Endothelial cell of umbilical vein (primary cell): ENCODE results near the gene LRRFIP2. TPM values are rescaled to one million over a fixed set of nuclear protein-coding genes. Genes with fewer than 3 reads are reported as not detected.

Experiments used
- BruUV-seq: library from RNA; stranded (reverse); fragments of 400-500 nt; replicated peaks from 2 replicates; lab custom pipeline; 2021; lab: Mats Ljungman, UMichigan
- CTCF ChIA-PET: fragments of 300-600, 350-600 bp; sonication (Branson Sonifier 250); formaldehyde crosslinking; loops from one replicate; lab custom pipeline; 2021; ENCODE audit warnings: antibody characterized with exemption, inconsistent platforms; lab: Charles Lee
- POLR2A ChIA-PET: fragments of 300-600, 350-600 bp; sonication (Branson Sonifier 250); formaldehyde crosslinking; loops from one replicate; lab custom pipeline; 2021; ENCODE audit warnings: antibody characterized with exemption, inconsistent platforms; lab: Charles Lee
- DNase-seq: peaks from one replicate; pipeline ENCODE4 v3.0.0-alpha.2; 2011; ENCODE audit warnings: low read depth, low spot score
- FAIRE-seq: peaks from 2 replicates; lab custom pipeline; 2011; peaks lifted over from hg19 to GRCh38; lab: Jason Lieb, UNC
- H2AFZ ChIP-seq: 2 replicates; pipeline ENCODE4 v1.6.0; 2012; ENCODE audit warnings: low read depth, low read length, control low read depth, inconsistent platforms
- H3K27ac ChIP-seq: 2 replicates; pipeline ENCODE4 v1.5.1; 2011; ENCODE audit warnings: low read depth, mild to moderate bottlenecking, control low read depth, low read length, moderate library complexity; ENCODE audit not compliant: insufficient read depth
- H3K27me3 ChIP-seq, 2 experiments: 2 replicates each; pipeline versions ENCODE4 v1.6.0 to v1.6.1; 2011; ENCODE audit warnings: low read length in 2 of 2, mixed read lengths in 1 of 2; ENCODE audit not compliant: control insufficient read depth in 2 of 2, insufficient read depth in 2 of 2
- H3K36me3 ChIP-seq, 2 experiments: 2 replicates in 1 of 2; 3 replicates in 1 of 2; pipeline ENCODE4 v1.5.1; 2011; ENCODE audit warnings: low read length in 2 of 2, mild to moderate bottlenecking in 1 of 2, moderate library complexity in 1 of 2; ENCODE audit not compliant: control insufficient read depth in 2 of 2, insufficient read depth in 2 of 2; ENCODE audit errors: extremely low read depth in 1 of 2
- H3K4me1 ChIP-seq: 3 replicates; pipeline ENCODE4 v1.5.1; 2011; ENCODE audit warnings: mild to moderate bottlenecking, low read length; ENCODE audit not compliant: control insufficient read depth, insufficient read depth; ENCODE audit errors: extremely low read depth
- H3K4me2 ChIP-seq: 2 replicates; pipeline ENCODE4 v1.6.1; 2011; ENCODE audit warnings: low read length, control low read depth, mixed read lengths; ENCODE audit not compliant: insufficient read depth
- H3K4me3 ChIP-seq, 3 experiments: fragments of 200-600 bp in 1 of 3; sonication (generic), shearing (Covaris generic) in 1 of 3; replicated peaks in 1 of 3; 2 replicates each; pipeline ENCODE4 v1.5.1; 2011 to 2016; ENCODE audit warnings: control low read depth in 3 of 3, low read length in 3 of 3, mild to moderate bottlenecking in 2 of 3, inconsistent platforms in 1 of 3, low read depth in 1 of 3, moderate library complexity in 1 of 3; ENCODE audit not compliant: insufficient read depth in 1 of 3
- H3K79me2 ChIP-seq: 2 replicates; pipeline ENCODE4 v1.6.0; 2012; ENCODE audit warnings: low read length, inconsistent platforms; ENCODE audit not compliant: control insufficient read depth, insufficient read depth
- H3K9ac ChIP-seq: replicated peaks from 2 replicates; pipeline ENCODE3; 2011; ENCODE audit warnings: low read length, control low read depth; ENCODE audit not compliant: insufficient read depth; ENCODE audit errors: extremely low read depth
- H3K9me1 ChIP-seq: replicated peaks from 3 replicates; pipeline ENCODE4 v1.6.0; 2011; ENCODE audit warnings: mild to moderate bottlenecking, low read length; ENCODE audit not compliant: control insufficient read depth, insufficient read depth; ENCODE audit errors: extremely low read depth
- H3K9me3 ChIP-seq: replicated peaks from 2 replicates; pipeline ENCODE4 v1.5.1; 2012; ENCODE audit warnings: low read length, inconsistent platforms; ENCODE audit not compliant: control insufficient read depth, insufficient read depth
- H4K20me1 ChIP-seq: replicated peaks from 2 replicates; pipeline ENCODE3; 2011; ENCODE audit warnings: mild to moderate bottlenecking, low read length; ENCODE audit not compliant: control insufficient read depth, insufficient read depth; ENCODE audit errors: extremely low read depth
- CTCF ChIP-seq, 2 donors: IDR thresholded peaks; 1 replicate in 1 of 2; 2 replicates in 1 of 2; pipeline ENCODE4 v1.5.1; 2011; ENCODE audit warnings: low read length in 2 of 2, mild to moderate bottlenecking in 2 of 2, moderate library complexity in 2 of 2, control low read depth in 1 of 2, inconsistent platforms in 1 of 2, low read depth in 1 of 2; ENCODE audit not compliant: insufficient read depth in 1 of 2; ENCODE audit errors: extremely low read depth in 1 of 2
- EZH2 ChIP-seq: IDR thresholded peaks from 2 replicates; pipeline ENCODE4 v1.6.1; 2012; ENCODE audit warnings: borderline replicate concordance, low read depth, mild to moderate bottlenecking, moderate library complexity, low read length, inconsistent platforms; ENCODE audit not compliant: severe bottlenecking
- FOS ChIP-seq: IDR thresholded peaks from 2 replicates; pipeline ENCODE4 v1.6.1; 2011; ENCODE audit warnings: mild to moderate bottlenecking, low read length, moderate library complexity, borderline replicate concordance; ENCODE audit not compliant: insufficient read depth
- GATA2 ChIP-seq: IDR thresholded peaks from 2 replicates; pipeline ENCODE4 v1.7.0; 2011; ENCODE audit warnings: low read depth, mild to moderate bottlenecking, moderate library complexity, mixed read lengths, low read length; ENCODE audit not compliant: insufficient read length, insufficient read depth
- JUN ChIP-seq: IDR thresholded peaks from 2 replicates; pipeline ENCODE4 v1.6.1; 2011; ENCODE audit warnings: borderline replicate concordance, low read depth; ENCODE audit not compliant: insufficient read length, insufficient read depth
- MAX ChIP-seq: IDR thresholded peaks from 2 replicates; pipeline ENCODE4 v1.6.1; 2011; ENCODE audit not compliant: insufficient read depth, insufficient read length
- MYC ChIP-seq: IDR thresholded peaks from one replicate; pipeline ENCODE4 v1.6.1; 2011; ENCODE audit warnings: mild to moderate bottlenecking, low read depth, low read length
- POLR2A ChIP-seq: IDR thresholded peaks from 2 replicates; pipeline ENCODE4 v1.6.1; 2012; ENCODE audit warnings: low read depth, mild to moderate bottlenecking, control low read depth, low read length
- POLR2AphosphoS5 ChIP-seq: IDR thresholded peaks from 2 replicates; pipeline ENCODE4 v1.6.1; 2012; ENCODE audit warnings: low read depth, mild to moderate bottlenecking, control low read depth, low read length, moderate library complexity; ENCODE audit not compliant: insufficient read depth
- dilution Hi-C: fragments of 300-500 bp; cut with MboI; formaldehyde crosslinking; loops from one replicate; pipeline ENCODE4 v1.15.0; 2019; ENCODE audit warnings: low sequenced_read_pairs; ENCODE audit not compliant: extremely low pct_ligation_motif_present
- intact Hi-C: fragments of 100-400 bp; cut with micrococcal nuclease; formaldehyde crosslinking; loops from one replicate; pipeline ENCODE4 v1.10.0; 2022
- polyA plus RNA-seq, 4 experiments: library from polyadenylated mRNA; depleted of rRNA in 3 of 4; stranded (reverse) in 3 of 4; unstranded in 1 of 4; fragments of >200 nt; gene quantifications; 2 replicates each; pipeline versions ENCODE4 v1.2.1 to v1.2.3, GENCODE V29; 2011 to 2012; ENCODE audit warnings: missing spikeins in 1 of 4
- total RNA-seq: library from RNA; stranded (reverse); gene quantifications from 2 replicates; pipeline ENCODE4 v1.2.3, GENCODE V29; 2021

Gene LRRFIP2
- total and polyA plus RNA-seq, 2 donors (not counting 3 experiments of a cell fraction or from before 2014, with no cell fraction given) = 20.8 to 78.9 TPM

- H3K27me3 ChIP-seq = no peaks in the 10 kb centered on the region
- DNase-seq (no peak), FAIRE-seq (no peak)
- dilution Hi-C loops = no loop called here
- H4K20me1 ChIP-seq = peaks cover 3% of the 10 kb centered on the region
- POLR2A ChIA-PET = no interaction called here
- no TSS peak for BruUV-seq
- no peak overlapping the region for H3K9ac ChIP-seq
- H3K4me2 ChIP-seq = peak overlapping the region; percentile 35
- H3K27ac ChIP-seq = no peak overlapping the region
- intact Hi-C loops = no loop called here
- no peak for TF ChIP-seq MAX
- no peak for TF ChIP-seq JUN
- TF ChIP-seq EZH2 = no peak
- TF ChIP-seq MYC = no peak
- no peak for TF ChIP-seq FOS
- no peak for TF ChIP-seq CTCF (IDR thresholded peaks at IDR 0.05; ENCODE audit: extremely low read depth in 1 of 2, insufficient read depth in 1 of 2, low read depth in 1 of 2, low read length in 2 of 2)
- TF ChIP-seq GATA2 = no peak
- no peak for TF ChIP-seq POLR2AphosphoS5
- no peak for TF ChIP-seq POLR2A
- peaks cover 26% of the 10 kb centered on the region for H3K4me1 ChIP-seq
- CTCF ChIA-PET = no interaction called here
- H3K9me3 ChIP-seq = no peaks in the 10 kb centered on the region
- no peaks in the 10 kb centered on the region for H3K9me1 ChIP-seq
- H3K36me3 ChIP-seq = peaks cover 5 to 8% of the 10 kb centered on the region in 2 experiments
- no peak overlapping the region for H2AFZ ChIP-seq
- H3K4me3 ChIP-seq = no peak overlapping the region
- peaks cover 83% of the 10 kb centered on the region for H3K79me2 ChIP-seq
Measured at GRCh38 chr3:37171144-37171543, 3.2 kb downstream of the LRRFIP2 start.
